GM12872 (cell line): Measurements from ENCODE around the gene ZFHX3.

Experiments
- CTCF ChIP-seq: IDR thresholded peaks from 3 replicates; pipeline ENCODE4 v1.5.1; 2011; ENCODE audit warnings: low read depth, mild to moderate bottlenecking, low read length, moderate library complexity; ENCODE audit not compliant: insufficient read depth

ZFHX3 gene

GRCh38 chr16:73020409-73020884 is 27.5 kb downstream of the ZFHX3 start:
- no peak for TF ChIP-seq CTCF

DNA sequence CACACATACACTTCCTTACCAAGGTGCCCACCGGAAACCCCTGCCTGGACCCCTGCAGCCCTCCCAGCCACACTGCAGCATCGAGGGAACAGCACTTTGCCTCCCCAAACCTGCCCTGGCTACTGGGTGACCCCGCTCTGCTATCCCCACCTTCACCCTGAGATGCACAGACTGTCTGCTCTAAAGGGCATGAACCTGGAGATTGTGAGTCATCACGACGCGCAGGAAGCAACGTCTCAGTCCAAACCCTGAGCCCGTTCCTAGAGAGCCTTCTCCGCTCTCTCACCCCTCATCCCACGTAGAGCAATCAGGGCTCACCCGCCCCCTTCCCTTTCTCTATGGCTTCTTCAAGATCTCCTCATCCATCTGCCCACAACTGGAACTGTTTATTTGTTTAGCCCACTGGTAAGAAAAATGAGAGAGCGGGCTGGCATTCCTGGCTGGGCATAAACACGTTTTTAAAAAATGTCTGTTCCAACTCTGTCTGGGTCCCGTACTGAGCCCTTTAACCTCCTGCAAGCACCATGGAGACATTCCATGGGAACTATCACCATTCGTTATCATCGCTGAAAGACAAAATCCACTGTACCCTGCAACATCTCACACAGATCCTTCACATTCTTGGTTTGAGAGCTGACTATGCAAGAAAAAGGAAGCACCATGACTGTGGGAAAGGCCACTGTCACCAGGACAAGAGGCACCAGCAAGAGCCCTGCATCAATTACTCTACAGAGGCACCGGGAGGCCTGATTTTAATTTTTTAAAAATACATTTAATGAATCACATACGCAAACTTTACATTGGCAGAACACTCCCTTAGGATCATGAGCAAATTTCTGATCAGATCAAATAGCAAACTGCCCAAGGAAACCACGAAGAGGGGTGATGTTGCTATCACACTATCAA is 28.2 kb downstream of the ZFHX3 start:
- TF ChIP-seq CTCF: no peak

DNA sequence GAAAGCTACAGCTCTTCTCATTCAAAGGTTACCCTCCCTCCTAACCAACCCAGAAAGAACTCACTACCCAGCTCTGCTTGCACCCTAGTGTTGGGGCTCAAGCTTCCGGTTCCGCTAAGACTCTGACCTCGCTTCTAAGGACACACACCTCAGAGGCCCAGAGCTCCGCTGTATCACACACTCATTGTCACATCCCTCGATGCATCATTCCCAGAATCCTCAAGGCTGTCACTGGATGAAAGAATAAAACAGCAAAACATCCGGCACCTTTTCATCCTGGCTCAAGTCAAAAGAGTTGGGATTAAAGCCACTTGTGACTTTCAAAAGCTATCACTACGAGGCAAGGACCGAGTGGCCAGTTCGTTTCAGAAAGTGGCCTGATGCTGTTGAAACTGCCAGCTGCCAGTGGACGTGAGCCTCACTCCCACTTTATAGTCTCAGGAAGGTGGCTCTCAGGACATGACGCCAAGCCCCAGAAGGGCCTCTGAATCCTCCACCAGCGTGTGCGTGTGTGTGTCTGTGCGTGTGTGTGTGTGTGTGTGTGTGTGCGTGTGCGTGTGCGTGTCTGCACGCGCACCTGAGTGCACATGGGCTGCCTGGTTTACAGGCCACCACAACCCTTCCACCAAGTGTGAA is 29.0 kb downstream of the ZFHX3 start:
- no peak for TF ChIP-seq CTCF

GRCh38 chr16:73017321-73017720 is 30.6 kb downstream of the ZFHX3 start:
- TF ChIP-seq CTCF: no peak

- no peak for TF ChIP-seq CTCF
Observed at GRCh38 chr16:73016488-73016830, 31.5 kb downstream of the ZFHX3 start.

DNA sequence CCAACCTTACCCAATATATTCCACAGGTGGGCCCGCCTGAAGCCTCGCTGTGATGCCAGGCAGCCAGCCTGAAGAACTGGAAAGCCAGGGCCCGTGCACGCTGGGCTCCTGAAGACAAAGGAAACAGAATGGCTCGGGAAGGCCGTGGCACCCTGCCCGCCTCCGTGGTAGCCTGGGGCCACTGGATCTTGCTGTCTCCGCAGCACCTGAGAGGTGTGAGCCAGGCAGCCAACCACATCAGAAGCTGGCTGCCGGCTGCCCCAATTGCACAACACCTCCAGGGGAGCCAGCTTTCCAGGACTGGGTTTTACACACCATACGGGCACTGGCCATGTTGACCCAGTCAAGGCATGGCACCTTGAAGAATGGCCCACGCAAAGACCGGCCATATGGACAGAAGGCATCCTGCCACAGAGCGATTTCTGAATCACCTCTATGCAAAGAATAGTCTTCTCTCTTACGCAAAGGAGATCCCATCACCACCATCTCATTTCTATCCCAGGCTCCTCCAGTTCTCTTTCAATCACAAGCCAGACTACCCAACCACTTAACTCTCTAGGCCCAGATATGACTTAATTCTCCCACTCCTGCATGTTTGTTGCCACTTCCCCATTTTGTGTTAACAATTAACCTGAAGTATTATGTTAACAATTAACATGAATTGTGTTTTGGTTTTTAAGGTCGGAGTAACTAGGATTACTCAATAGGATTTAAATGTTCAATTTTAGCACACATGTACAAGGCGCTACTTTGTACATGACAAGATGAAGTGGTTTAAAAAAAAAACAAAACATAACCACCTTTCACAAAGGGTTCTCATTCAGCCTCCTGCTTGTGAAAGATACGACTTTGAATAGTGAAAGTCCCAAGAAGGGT is 32.1 kb downstream of the ZFHX3 start:
- TF ChIP-seq CTCF: no peak

DNA sequence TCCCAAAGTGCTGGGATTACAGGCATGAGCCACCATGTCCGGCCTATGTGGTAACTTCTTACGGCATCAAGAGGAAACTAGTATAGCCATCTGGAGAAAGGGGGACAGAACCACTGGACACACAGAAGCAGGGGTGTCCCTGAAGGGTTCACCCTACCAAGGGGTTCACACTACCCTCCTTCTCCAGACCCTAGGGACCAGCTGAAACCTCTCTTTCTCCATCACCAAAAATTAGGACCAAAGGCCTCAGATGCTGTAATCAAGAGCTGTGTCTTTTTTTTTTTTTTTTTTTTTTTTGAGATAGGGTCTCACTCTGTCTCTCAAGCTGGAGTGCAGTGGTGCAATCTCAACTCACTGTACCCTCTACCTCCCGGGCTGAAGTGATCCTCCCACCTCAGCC is 33.2 kb downstream of the ZFHX3 start:
- TF ChIP-seq CTCF: no peak
